Umbilical cord (tissue), 2 donors: ENCODE measurements around the gene PPIP5K2. TPM values are rescaled to one million over a fixed set of nuclear protein-coding genes. Genes with fewer than 3 reads are reported as not detected.
A peak's percentile ranks its signal among the peaks of the same experiment; 100 is the strongest.

ENCODE experiments used
- DNase-seq: peaks from one replicate; pipeline ENCODE4 v3.0.0-alpha.2; 2015; ENCODE audit warnings: low spot score
- total RNA-seq: library from RNA; depleted of rRNA; stranded (reverse); fragments of >200 nt; gene quantifications from one replicate; pipeline ENCODE4 v1.2.3, GENCODE V29; 2014; ENCODE audit warnings: low replicate concordance; ENCODE audit not compliant: insufficient read depth

PPIP5K2 gene
- total RNA-seq, 1 donor from 2014 or later = 65.2 TPM

- DNase-seq = no peak
Observed at GRCh38 chr5:103244398-103244797, 124.3 kb downstream of the PPIP5K2 start.

GRCh38 chr5:103245761-103246160 lies 125.7 kb downstream of the PPIP5K2 start:
- DNase-seq = no peak

GRCh38 chr5:103247118-103247517 lies 127.0 kb downstream of the PPIP5K2 start:
- no peak for DNase-seq

GRCh38 chr5:103249068-103249467 lies 129.0 kb downstream of the PPIP5K2 start:
- DNase-seq = no peak

GRCh38 chr5:103254921-103255320 lies 134.8 kb downstream of the PPIP5K2 start:
- DNase-seq = no peak

- DNase-seq = no peak
Observed at GRCh38 chr5:103255691-103256090, 135.6 kb downstream of the PPIP5K2 start.

GRCh38 chr5:103256178-103256577 lies 136.1 kb downstream of the PPIP5K2 start:
- DNase-seq = no peak

GRCh38 chr5:103258368-103258956 lies 138.4 kb downstream of the PPIP5K2 start, which contains the start of gene MACIR:
TSS of gene MACIR (plus strand) at chr5:103258763. CDS start at chr5:103275920, 17,157 bp downstream.
- peak; percentile 99 for DNase-seq

GRCh38 chr5:103258957-103259704 lies 139.0 kb downstream of the PPIP5K2 start:
- peak; percentile 58 for DNase-seq

- peak; percentile 45 for DNase-seq
Observed at GRCh38 chr5:103259705-103260355, 139.7 kb downstream of the PPIP5K2 start.

GRCh38 chr5:103260951-103261350 lies 140.8 kb downstream of the PPIP5K2 start:
- no peak for DNase-seq

Other genes with a start within 250 kb of the PPIP5K2 start
- 11.3 TPM for gene GIN1, start 163 bp upstream of the PPIP5K2 start, total RNA-seq
- 32.0 TPM for gene MACIR, start 138.5 kb downstream of the PPIP5K2 start, total RNA-seq